GM23338 (cell line): Measurements from ENCODE around the gene EHD4. TPM values are rescaled to one million over a fixed set of nuclear protein-coding genes. Genes with fewer than 3 reads are reported as not detected.

ENCODE experiments used
- ATAC-seq: fragments of 200-7000 bp; cut with Tn5 transposase; 3 replicates; pipeline ENCODE4 v1.9.1; 2020
- DNase-seq: peaks from one replicate; pipeline ENCODE4 v3.0.0-alpha.2; 2015; ENCODE audit warnings: low spot score
- H2AFZ ChIP-seq: fragments of 200-600 bp; sonication (generic); 2 replicates; pipeline ENCODE4 v1.8.0; 2016; ENCODE audit warnings: antibody characterized with exemption, mild to moderate bottlenecking, moderate library complexity
- H3F3A ChIP-seq: fragments of 200-600 bp; sonication (generic); replicated peaks from 2 replicates; pipeline ENCODE4 v1.8.0; 2017; ENCODE audit warnings: antibody characterized with exemption, mixed run types, low read depth
- H3K27ac ChIP-seq: fragments of 200-600 bp; sonication (generic); 2 replicates; pipeline ENCODE4 v1.6.1; 2016; ENCODE audit warnings: low read depth
- H3K27me3 ChIP-seq: fragments of 200-600 bp; sonication (generic); 2 replicates; pipeline ENCODE4 v1.8.0; 2016; ENCODE audit warnings: mild to moderate bottlenecking, mixed run types, moderate library complexity; ENCODE audit not compliant: insufficient read depth
- H3K36me3 ChIP-seq: fragments of 200-600 bp; sonication (generic); 2 replicates; pipeline ENCODE4 v1.8.0; 2016; ENCODE audit warnings: mild to moderate bottlenecking; ENCODE audit not compliant: insufficient read depth
- H3K4me1 ChIP-seq: fragments of 200-600 bp; sonication (generic); 2 replicates; pipeline ENCODE4 v1.8.0; 2016; ENCODE audit warnings: mild to moderate bottlenecking, moderate library complexity; ENCODE audit not compliant: insufficient read depth
- H3K4me2 ChIP-seq: fragments of 200-600 bp; sonication (generic); 2 replicates; pipeline ENCODE4 v1.7.1; 2017; ENCODE audit warnings: mixed run types
- H3K4me3 ChIP-seq: fragments of 200-600 bp; sonication (generic); 2 replicates; pipeline ENCODE4 v1.6.1; 2016; ENCODE audit warnings: mixed run types
- H3K79me2 ChIP-seq: fragments of 200-600 bp; sonication (generic); replicated peaks from 2 replicates; pipeline ENCODE4 v1.8.0; 2017; ENCODE audit warnings: mild to moderate bottlenecking; ENCODE audit not compliant: insufficient read depth
- H3K9me2 ChIP-seq: fragments of 200-600 bp; sonication (generic); 2 replicates; pipeline ENCODE4 v1.8.0; 2017; ENCODE audit not compliant: insufficient read depth
- H4K20me1 ChIP-seq: fragments of 200-600 bp; sonication (generic); replicated peaks from 2 replicates; pipeline ENCODE4 v1.8.0; 2017; ENCODE audit warnings: mild to moderate bottlenecking; ENCODE audit not compliant: insufficient read depth
- H3K27ac Mint-ChIP-seq: 2 replicates; pipeline ENCODE4 v1.8.0; 2020; ENCODE audit warnings: inconsistent platforms, mild to moderate bottlenecking, moderate library complexity, mixed read lengths
- H3K27me3 Mint-ChIP-seq: 3 replicates; pipeline ENCODE4 v1.8.0; 2022; ENCODE audit warnings: low read depth, mild to moderate bottlenecking, moderate library complexity, mixed read lengths, inconsistent platforms; ENCODE audit not compliant: insufficient read depth, poor library complexity
- H3K36me3 Mint-ChIP-seq: 3 replicates; pipeline ENCODE4 v1.8.0; 2021; ENCODE audit warnings: low read depth, mild to moderate bottlenecking, inconsistent platforms, moderate library complexity, mixed read lengths
- H3K4me1 Mint-ChIP-seq: 3 replicates; pipeline ENCODE4 v1.8.0; 2020; ENCODE audit warnings: mild to moderate bottlenecking, inconsistent platforms, mixed read lengths
- H3K4me3 Mint-ChIP-seq: 3 replicates; pipeline ENCODE4 v1.8.0; 2021; ENCODE audit warnings: moderate library complexity, mild to moderate bottlenecking, inconsistent platforms, mixed read lengths
- H3K9me3 Mint-ChIP-seq: 3 replicates; pipeline ENCODE4 v1.8.0; 2020; ENCODE audit warnings: moderate library complexity, mild to moderate bottlenecking, inconsistent platforms, mixed read lengths
- CTCF ChIP-seq, 2 experiments: fragments of 200-600 bp in 1 of 2; sonication (generic) in 1 of 2; conservative IDR thresholded peaks; 2 replicates each; pipeline versions ENCODE4 v1.5.1 to v1.6.1; 2016 to 2017; ENCODE audit warnings: antibody characterized with exemption in 2 of 2, low read depth in 2 of 2, mild to moderate bottlenecking in 2 of 2, moderate library complexity in 1 of 2
- ETS1 ChIP-seq: IDR thresholded peaks from 2 replicates; pipeline ENCODE4 v1.6.1; 2016; ENCODE audit warnings: antibody characterized with exemption
- JUNB ChIP-seq: IDR thresholded peaks from one replicate; pipeline ENCODE4 v1.6.1; 2016; ENCODE audit warnings: antibody characterized with exemption; ENCODE audit not compliant: unreplicated experiment
- POLR2AphosphoS5 ChIP-seq: IDR thresholded peaks from 2 replicates; pipeline ENCODE4 v1.6.1; 2016; ENCODE audit warnings: antibody characterized with exemption, low read depth
- REST ChIP-seq: IDR thresholded peaks from one replicate; pipeline ENCODE4 v1.6.1; 2018; ENCODE audit warnings: antibody characterized with exemption; ENCODE audit not compliant: unreplicated experiment
- polyA plus RNA-seq: library from polyadenylated mRNA; unstranded; fragments of >200 nt; fragmentation: Nextera tagmentation; extraction: Ambion mirVana; gene quantifications from 2 replicates; pipeline ENCODE4 v1.2.1, GENCODE V29; 2016
- total RNA-seq: library from RNA; depleted of rRNA; stranded (reverse); fragments of >200 nt; shearing (Covaris generic); gene quantifications from 2 replicates; pipeline ENCODE4 v1.2.3, GENCODE V29; 2014

Gene EHD4
- total and polyA plus RNA-seq, 2 experiments from 2014 or later = 13.0 to 31.0 TPM

DNA sequence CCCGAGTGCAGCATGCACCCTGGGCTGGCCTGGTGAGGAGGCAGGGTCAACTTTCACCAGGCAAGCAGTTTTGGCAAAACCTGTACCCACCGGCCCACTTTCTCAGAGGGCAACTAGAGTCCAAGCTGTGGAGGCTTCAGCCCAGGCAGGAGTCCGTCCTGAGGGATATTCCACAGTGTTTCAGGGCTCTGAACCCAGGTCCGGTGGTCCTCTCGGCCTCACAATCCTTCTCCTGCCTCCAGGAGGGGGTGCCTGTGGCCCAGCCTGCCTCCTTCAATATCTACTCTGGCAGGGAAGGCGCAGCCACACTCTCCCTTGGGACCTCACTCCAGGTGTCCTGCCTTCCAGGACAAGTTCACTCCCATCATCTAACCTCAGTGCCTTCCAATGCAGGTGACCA lies 44.6 kb upstream of the EHD4 start (continued):
- TF ChIP-seq CTCF (conservative IDR thresholded peaks at IDR 0.05; ENCODE audit: low read depth in 2 of 2) (no peak), REST (no peak), JUNB (no peak)

GRCh38 chr15:42014406-42014805 lies 42.0 kb upstream of the EHD4 start:
- Histone ChIP-seq H3K36me3 (no peaks in the 10 kb centered on the region), H2AFZ (no peak overlapping the region), H3K4me1 (no peaks in the 10 kb centered on the region), H3K27ac (no peak overlapping the region), H4K20me1 (no peaks in the 10 kb centered on the region; the same call in 1 of the 2 replicates), H3K79me2 (no peaks in the 10 kb centered on the region), H3K4me3 (no peak overlapping the region), H3F3A (no peaks in the 10 kb centered on the region), H3K9me2 (no peaks in the 10 kb centered on the region), H3K27me3 (no peaks in the 10 kb centered on the region), H3K4me2 (no peak overlapping the region)
- H3K4me1 Mint-ChIP-seq = peaks cover 6% of the 10 kb centered on the region
- TF ChIP-seq ETS1 (no peak), POLR2AphosphoS5 (no peak), REST (no peak)
- H3K27me3 Mint-ChIP-seq = peaks cover 10% of the 10 kb centered on the region
- no peak overlapping the region for H3K4me3 Mint-ChIP-seq
- no peaks in the 10 kb centered on the region; the same call in 2 of the 3 replicates for H3K9me3 Mint-ChIP-seq
- ATAC-seq = no peak
- no peak for DNase-seq
- H3K27ac Mint-ChIP-seq = no peak overlapping the region
- H3K36me3 Mint-ChIP-seq = no peaks in the 10 kb centered on the region
